Astrocyte of the cerebellum (primary cell): Measurements from ENCODE around the gene SEMA4C.

Source experiments
- DNase-seq: peaks from one replicate; pipeline ENCODE4 v3.0.0-alpha.2; 2011; ENCODE audit warnings: low read depth
- H3K4me3 ChIP-seq: 2 replicates; pipeline ENCODE4 v1.5.1; 2011; ENCODE audit warnings: mild to moderate bottlenecking, low read depth, low read length, moderate library complexity
- CTCF ChIP-seq: IDR thresholded peaks from 2 replicates; pipeline ENCODE4 v1.5.1; 2012; ENCODE audit warnings: low read length, low read depth, moderate library complexity, mild to moderate bottlenecking; ENCODE audit errors: missing control alignments
- in situ Hi-C: cut with HindIII; loops from 2 replicates; pipeline ENCODE4 v1.10.0; 2017; ENCODE audit warnings: low sequenced_read_pairs

Gene SEMA4C

GRCh38 chr2:96885432-96886347, 15.8 kb upstream of the SEMA4C start:
- TF ChIP-seq CTCF, result no peak
- no peak overlapping the region for H3K4me3 ChIP-seq
- DNase-seq, result no peak
- in situ Hi-C loops, result no loop called here

GRCh38 chr2:96884299-96885094, 14.6 kb upstream of the SEMA4C start:
- H3K4me3 ChIP-seq, result no peak overlapping the region
- in situ Hi-C loops, result no loop called here
- no peak for DNase-seq
- TF ChIP-seq CTCF, result no peak

GRCh38 chr2:96883306-96883705, 13.4 kb upstream of the SEMA4C start:
- TF ChIP-seq CTCF, result no peak
- no peak for DNase-seq
- no peak overlapping the region for H3K4me3 ChIP-seq
- in situ Hi-C loops, result no loop called here

- in situ Hi-C loops, result no loop called here
- TF ChIP-seq CTCF, result no peak
- no peak for DNase-seq
- no peak overlapping the region for H3K4me3 ChIP-seq
Observed at GRCh38 chr2:96882906-96883305, 13.0 kb upstream of the SEMA4C start.

GRCh38 chr2:96882230-96882629, 12.3 kb upstream of the SEMA4C start:
- no peak for TF ChIP-seq CTCF
- DNase-seq, result no peak
- in situ Hi-C loops, result no loop called here
- H3K4me3 ChIP-seq, result no peak overlapping the region

GRCh38 chr2:96881349-96882195, 11.7 kb upstream of the SEMA4C start:
- in situ Hi-C loops, result no loop called here
- TF ChIP-seq CTCF, result no peak
- DNase-seq, result no peak
- H3K4me3 ChIP-seq, result no peak overlapping the region
